ENCODE measurements around the gene HAPLN2.

- no peak for TF ChIP-seq CEBPB (IDR thresholded peaks at IDR 0.05; ENCODE audit: low read depth, low read length)
- TF ChIP-seq FOS (IDR thresholded peaks at IDR 0.05; ENCODE audit: low read depth, low read length) = no peak
- no peak for TF ChIP-seq CTCF (conservative IDR thresholded peaks at IDR 0.05; ENCODE audit: low read depth, low read length)
- TF ChIP-seq BHLHE40 (IDR thresholded peaks at IDR 0.05; ENCODE audit: low read depth, low read length) = no peak
- no peak for TF ChIP-seq POLR2A (IDR thresholded peaks at IDR 0.05; ENCODE audit: low read depth, low read length)
- TF ChIP-seq RCOR1 (IDR thresholded peaks at IDR 0.05; ENCODE audit: insufficient replicate concordance, low read length) = no peak
- no peak for TF ChIP-seq RAD21 (IDR thresholded peaks at IDR 0.05; ENCODE audit: low read length)
- TF ChIP-seq MAZ (IDR thresholded peaks at IDR 0.05; ENCODE audit: borderline replicate concordance, low read depth, low read length) = no peak
- TF ChIP-seq RFX5 (IDR thresholded peaks at IDR 0.05; ENCODE audit: low read depth, low read length) = no peak
- no peak for TF ChIP-seq MAFK (IDR thresholded peaks at IDR 0.05; ENCODE audit: low read depth, low read length)
These were observed 25.6 kb upstream of the HAPLN2 start for GRCh38 chr1:156593661-156593989.

All from IMR-90 (cell line).